GM21786 (cell line): ENCODE results near the gene GATAD2A.

Experiments used
- ATAC-seq: cut with Tn5 transposase; IDR thresholded peaks from one replicate; pipeline ENCODE4 v1.9.1; 2021; ENCODE audit not compliant: unreplicated experiment

GATAD2A gene

GRCh38 chr19:19544257-19544953 is 138.9 kb downstream of the GATAD2A start:
- ATAC-seq = no peak

DNA sequence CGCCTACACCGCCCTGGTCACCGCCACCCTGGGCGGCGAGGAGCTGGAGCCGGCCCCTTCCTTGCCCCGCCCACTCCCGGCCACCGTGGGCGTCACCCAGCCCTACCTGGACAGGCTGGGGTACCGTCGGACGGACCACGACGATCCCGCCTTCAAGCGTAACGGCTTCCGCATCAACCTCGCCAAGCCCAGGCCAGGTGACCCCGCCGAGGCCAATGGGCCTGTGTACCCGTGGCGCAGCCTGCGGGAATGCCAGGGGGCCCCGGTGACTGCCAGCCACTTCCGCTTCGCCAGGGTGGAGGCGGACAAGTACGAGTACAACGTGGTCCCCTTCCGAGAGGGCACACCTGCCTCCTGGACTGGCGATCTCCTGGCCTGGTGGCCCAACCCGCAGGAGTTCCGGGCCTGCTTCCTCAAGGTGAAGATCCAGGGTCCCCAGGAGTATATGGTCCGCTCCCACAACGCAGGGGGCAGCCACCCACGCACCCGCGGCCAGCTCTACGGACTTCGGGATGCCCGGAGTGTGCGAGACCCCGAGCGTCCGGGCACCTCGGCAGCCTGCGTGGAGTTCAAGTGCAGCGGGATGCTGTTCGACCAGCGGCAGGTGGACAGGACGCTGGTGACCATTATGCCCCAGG is 139.6 kb downstream of the GATAD2A start:
- ATAC-seq = no peak

GRCh38 chr19:19545707-19546106 is 140.2 kb downstream of the GATAD2A start:
- ATAC-seq = no peak

- ATAC-seq = no peak
Observed at GRCh38 chr19:19546751-19547162, 141.3 kb downstream of the GATAD2A start.

DNA sequence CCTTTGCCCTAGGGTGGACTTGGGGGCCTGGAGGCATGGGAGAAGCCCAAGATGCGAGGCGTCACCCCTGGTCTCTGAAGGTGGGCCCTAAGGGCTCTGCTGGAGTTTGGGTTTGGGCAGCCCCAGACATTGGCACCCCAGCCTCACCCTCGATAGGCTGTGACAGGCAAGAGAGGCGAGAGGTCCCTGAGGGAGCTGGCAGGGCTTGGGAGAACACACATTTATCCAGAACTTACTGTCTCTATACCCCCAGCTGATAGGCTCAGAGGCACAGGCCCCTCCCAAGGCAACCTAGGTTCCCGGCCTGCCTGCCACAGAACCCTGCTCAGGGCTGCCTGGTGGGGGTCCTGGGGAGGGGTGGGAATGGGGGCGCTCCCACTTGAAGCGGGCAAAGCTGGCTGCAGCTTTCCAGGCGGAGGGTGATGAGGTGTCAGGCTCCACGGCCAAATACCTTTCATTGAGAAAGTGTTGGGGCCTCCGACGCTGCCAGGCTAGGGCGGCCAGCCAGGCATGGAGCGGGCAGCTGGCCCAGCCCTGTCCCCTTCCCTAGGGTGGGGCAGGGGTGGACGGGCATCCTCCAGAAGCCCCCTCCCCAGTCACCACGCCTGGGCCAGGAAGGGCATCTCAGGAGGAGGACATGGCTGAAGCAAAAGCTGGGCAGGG is 142.3 kb downstream of the GATAD2A start:
- ATAC-seq = no peak

DNA sequence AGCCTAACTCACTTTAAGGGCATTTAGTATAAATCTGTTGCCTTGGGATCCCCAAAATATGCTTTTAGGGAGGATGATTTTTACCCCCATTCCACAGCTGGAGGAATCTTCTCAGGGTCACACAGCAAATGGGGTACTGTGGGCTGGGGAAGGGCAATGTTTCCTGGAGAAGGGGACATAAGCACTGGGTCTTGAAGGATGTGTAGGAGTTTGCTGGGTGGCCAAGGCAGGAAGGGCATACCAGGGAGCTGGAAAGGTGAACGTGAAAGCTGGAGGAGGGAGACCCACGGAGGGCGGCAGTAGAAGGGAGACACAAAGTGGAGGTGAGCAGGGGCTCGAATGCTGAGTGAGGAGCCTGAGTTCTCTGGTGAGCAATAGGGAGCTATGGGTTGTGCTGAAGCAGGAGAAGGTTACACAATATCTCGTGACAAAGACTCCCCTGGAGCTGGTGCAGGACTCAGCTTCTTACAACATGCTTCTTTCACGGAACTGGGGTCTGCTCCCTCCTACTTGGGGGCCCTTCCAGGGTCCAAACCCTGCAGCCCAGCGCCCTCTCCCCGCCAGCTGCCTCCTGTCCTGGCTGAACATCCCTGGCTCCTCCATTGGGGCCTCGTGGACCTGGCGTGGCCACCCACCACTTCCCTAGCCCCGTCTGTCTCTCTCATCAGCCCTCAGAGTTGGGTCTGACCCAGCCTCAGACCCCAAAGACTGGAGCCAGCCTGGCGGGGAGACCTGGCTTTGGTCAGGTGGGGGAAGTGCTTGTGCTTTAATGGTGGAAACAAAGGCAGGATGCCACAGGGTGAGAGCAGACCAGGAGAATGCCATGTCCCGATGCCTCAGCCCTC is 143.7 kb downstream of the GATAD2A start:
- ATAC-seq = no peak

DNA sequence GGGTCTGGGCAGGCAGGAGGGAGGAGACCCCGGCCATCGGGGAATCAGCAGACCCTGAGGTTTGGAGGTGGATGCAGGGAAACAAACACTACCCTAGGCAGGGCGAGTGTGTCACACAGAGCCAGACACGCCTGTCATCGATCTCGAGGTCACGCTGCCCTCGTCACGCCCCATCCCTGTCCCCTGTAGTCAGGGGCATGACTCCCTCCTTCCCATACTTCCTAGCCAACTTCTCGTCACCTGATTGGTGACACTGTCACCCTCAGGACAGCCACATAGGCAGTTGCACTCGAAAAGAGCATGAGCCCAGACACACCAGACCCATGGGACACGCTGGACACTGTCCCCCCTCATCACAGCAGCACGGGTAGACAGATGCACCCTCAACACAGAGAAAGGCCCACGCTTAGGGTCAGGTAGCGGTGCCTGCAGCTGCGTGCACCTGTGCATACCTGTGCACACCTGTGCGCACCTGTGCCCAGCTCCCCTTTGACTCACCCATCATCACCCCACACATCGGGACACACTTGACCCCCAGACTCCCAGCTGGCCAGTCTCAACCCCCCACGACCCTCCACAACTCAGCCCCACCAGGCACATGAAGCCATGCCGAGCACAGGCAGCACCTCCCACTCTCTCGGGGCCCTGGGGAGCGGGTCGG is 144.5 kb downstream of the GATAD2A start:
- no peak for ATAC-seq

- ATAC-seq = no peak
Observed at GRCh38 chr19:19550485-19550929, 145.0 kb downstream of the GATAD2A start.

DNA sequence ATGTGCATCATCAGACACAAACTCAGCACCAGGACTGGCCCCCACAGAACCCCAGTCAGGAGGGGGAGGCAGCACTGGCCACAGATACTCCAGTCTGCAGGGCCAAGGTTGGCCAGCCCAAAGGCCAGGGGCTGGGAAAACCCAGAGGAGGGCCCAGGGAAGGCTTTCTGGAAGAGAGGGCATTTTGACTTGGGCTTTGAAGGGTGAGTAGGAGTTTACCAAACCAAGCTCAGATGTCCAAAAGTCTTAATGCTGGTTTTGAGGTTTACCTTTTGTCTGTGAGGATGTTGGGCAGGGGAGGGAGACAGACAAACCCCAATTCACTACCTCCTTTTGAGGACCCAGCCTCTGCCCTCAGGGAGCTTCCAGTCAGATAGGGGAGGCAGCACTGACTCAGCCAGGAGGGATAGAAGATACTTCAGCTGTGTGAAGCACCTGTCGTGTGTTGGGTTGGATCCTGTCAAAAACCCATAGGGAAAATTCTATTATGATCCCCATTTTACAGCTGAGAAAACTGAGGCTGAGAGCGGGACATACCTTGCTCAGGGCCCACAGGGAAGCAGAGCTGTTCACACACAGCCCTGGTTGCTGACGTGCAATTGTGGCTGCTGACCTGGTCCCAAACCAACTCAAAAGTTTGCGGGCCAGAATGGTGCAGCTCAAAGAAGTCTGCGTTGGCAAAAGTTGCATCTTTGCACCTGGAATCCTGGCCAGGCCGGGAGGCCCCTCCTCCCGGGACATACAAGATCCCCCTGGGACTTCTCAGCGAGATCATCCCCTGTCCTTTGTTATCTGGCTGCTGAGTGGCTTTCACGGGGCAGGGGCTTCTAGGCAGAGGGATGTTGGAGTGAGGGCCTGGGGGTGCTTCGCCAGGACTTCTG is 145.7 kb downstream of the GATAD2A start:
- no peak for ATAC-seq

DNA sequence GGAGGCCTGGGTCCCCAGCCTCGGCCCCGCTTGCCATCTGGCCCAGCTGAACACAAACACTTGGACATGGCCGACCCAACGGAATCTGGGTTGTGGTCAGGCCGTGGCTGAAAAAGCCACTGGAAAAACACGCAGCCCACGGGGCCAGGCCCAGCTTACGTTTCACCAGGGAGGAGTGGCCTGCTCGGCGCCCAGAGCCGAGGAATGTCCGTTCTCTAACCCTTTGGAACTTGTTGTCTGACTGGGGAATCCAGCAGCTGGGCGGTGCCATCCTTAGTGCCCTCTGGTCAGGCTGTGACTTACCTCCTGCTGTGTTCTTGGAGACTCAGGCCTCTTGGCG is 146.3 kb downstream of the GATAD2A start:
- ATAC-seq = no peak

DNA sequence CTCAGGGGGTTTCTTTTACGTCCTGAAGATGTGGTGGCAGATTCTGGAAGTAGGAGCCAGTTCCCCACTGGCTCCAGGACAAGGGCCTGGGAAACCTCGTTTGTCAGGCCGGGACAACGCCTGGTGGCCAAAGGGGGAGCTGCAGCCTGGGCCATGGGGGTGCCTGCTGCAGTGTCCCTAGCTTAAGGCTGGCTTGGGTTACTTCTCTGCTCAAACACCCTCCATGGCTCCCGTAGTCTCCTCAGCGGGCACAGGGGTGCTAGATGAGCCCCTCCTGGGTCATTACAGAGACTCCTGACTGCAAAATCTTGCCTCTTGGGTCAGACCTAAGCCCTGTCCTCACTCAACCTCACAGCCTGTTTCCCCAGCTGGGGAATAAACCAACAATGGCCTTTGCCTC is 147.3 kb downstream of the GATAD2A start:
- no peak for ATAC-seq

GRCh38 chr19:19553670-19554069 is 148.2 kb downstream of the GATAD2A start:
- no peak for ATAC-seq

DNA sequence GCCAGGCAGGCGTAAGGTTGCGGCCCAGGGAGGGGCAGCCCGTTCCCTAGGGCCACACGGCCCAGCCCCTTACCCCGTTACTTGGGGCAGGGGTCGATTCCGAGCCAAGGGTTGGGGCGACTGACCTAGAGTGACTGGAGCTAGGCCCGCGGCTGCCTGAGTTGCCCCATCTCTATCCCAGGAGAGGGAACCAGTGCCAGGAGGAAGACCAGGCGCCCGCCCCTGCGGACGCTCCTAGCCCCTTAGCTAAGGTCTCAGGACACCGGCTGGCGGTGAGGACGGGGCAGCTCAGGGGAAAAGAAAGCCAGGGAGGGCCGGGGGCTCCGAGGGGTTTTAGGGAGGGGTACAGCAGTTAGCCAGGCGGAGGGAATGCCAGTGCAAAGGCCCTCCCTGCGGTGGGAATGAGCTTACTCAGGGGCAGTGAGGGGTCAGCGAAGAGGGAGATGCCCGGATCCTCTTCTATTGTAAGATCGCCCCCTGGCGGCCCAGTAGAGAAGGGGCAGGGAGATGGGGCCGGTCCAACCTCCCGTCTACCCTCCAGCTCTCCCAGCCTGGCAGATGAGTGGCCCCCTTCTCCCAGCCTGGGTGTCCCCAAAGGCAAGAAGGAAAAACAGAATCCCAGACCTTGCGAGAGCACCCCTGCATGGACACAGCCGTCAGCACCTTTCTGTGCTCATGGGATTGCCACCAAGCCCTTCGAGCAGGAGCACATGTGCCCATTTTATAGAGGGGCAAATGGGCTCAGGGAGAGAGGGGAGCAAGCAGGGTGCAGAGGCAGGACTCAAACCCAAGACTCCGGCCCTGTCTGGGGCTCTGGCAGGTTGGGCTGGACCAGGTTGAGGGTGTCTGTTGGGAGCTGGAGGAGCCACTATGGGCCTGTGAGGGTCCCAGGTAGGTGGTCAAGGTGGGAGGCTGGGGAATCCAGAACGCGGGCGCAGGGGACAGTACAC is 148.9 kb downstream of the GATAD2A start:
- no peak for ATAC-seq

GRCh38 chr19:19558055-19558454 is 152.6 kb downstream of the GATAD2A start:
- ATAC-seq = no peak
